ENCODE results near the gene TCF7L1. TPM values are rescaled to one million over a fixed set of nuclear protein-coding genes. Genes with fewer than 3 reads are reported as not detected.
A peak's percentile ranks its signal among the peaks of the same experiment; 100 is the strongest.

The TCF7L1 gene
- polyA plus RNA-seq, 3 donors = 0.05 to 0.09 TPM; not detected in 1

GRCh38 chr2:85307527-85307897, 174.3 kb downstream of the TCF7L1 start:
- Mint-ChIP-seq H3K4me1 (peaks cover 46% of the 10 kb centered on the region), H3K9me3 (no peaks in the 10 kb centered on the region), H3K36me3 (peaks cover 3 to 6% of the 10 kb centered on the region in 2 donors), H3K27me3 (ENCODE audit: low read depth in 3 of 3) (peaks cover 9 to 13% (median 12%) of the 10 kb centered on the region in 3 donors), H3K4me3 (peak overlapping the region; percentile 74 to 80), H3K27ac (peak overlapping the region; percentile 72 to 94 (median 90))
- TF ChIP-seq CTCF (IDR thresholded peaks at IDR 0.05) = no peak
- Histone ChIP-seq H4K20me1 (ENCODE audit: insufficient read depth, low read length) (no peaks in the 10 kb centered on the region), H3K9me3 (replicated peaks in 1 of 2; ENCODE audit: control insufficient read depth in 1 of 2, insufficient read depth in 1 of 2, low read length in 2 of 2) (no peaks in the 10 kb centered on the region), H3K27ac (ENCODE audit: low read depth in 1 of 2, low read length in 2 of 2) (peak overlapping the region; percentile 74 to 77), H3K4me3 (replicated peaks in 1 of 3; ENCODE audit: low read depth in 2 of 3, low read length in 3 of 3) (peak overlapping the region in 2 of 3 experiments; percentile 9 to 54), H3K4me1 (ENCODE audit: control insufficient read depth in 1 of 2, insufficient read depth in 2 of 2, low read length in 2 of 2) (peaks cover 46 to 50% of the 10 kb centered on the region in 2 donors), H3K36me3 (replicated peaks in 1 of 2; ENCODE audit: control insufficient read depth in 1 of 2, insufficient read depth in 2 of 2, low read length in 2 of 2) (peaks cover 0 to 3% of the 10 kb centered on the region in 2 donors), H3K27me3 (ENCODE audit: control insufficient read depth in 2 of 2, insufficient read depth in 2 of 2, low read length in 2 of 2) (no peaks in the 10 kb centered on the region), H3K9ac (ENCODE audit: insufficient read depth, low read length, poor library complexity, severe bottlenecking) (peak overlapping the region; percentile 32), H3K4me2 (replicated peaks; ENCODE audit: extremely low read depth, low read length, poor library complexity, severe bottlenecking) (peak overlapping the region; percentile 62), H2AFZ (ENCODE audit: insufficient read depth, low read depth, low read length, poor library complexity, severe bottlenecking) (peak overlapping the region; percentile 2), H3K79me2 (ENCODE audit: insufficient read depth, low read length) (no peaks in the 10 kb centered on the region)
- DNase-seq = no peak
- intact Hi-C loops (cut with micrococcal nuclease) = no loop called here
- 88% methylated on average over 4 of the region's 9 CpGs for WGBS (ENCODE audit: insufficient coverage)

- Mint-ChIP-seq H3K4me3 (no peak overlapping the region), H3K36me3 (peaks cover 3 to 7% of the 10 kb centered on the region in 2 donors), H3K9me3 (no peaks in the 10 kb centered on the region), H3K4me1 (peaks cover 46% of the 10 kb centered on the region), H3K27me3 (ENCODE audit: low read depth in 3 of 3) (peaks cover 6 to 13% (median 9%) of the 10 kb centered on the region in 3 donors), H3K27ac (peak overlapping the region in 3 of 7 donors; percentile 10 to 61 (median 20))
- intact Hi-C loops (cut with micrococcal nuclease) = no loop called here
- H3K27ac ChIP-seq (ENCODE audit: low read depth in 1 of 2, low read length in 2 of 2) = no peak overlapping the region
- H3K4me3 ChIP-seq (replicated peaks in 1 of 3; ENCODE audit: low read depth in 2 of 3, low read length in 3 of 3) = no peak overlapping the region
- no peak for TF ChIP-seq CTCF (IDR thresholded peaks at IDR 0.05)
- H3K9me3 ChIP-seq (replicated peaks in 1 of 2; ENCODE audit: control insufficient read depth in 1 of 2, insufficient read depth in 1 of 2, low read length in 2 of 2) = no peaks in the 10 kb centered on the region
- H3K36me3 ChIP-seq (replicated peaks in 1 of 2; ENCODE audit: control insufficient read depth in 1 of 2, insufficient read depth in 2 of 2, low read length in 2 of 2) = peaks cover 0 to 4% of the 10 kb centered on the region in 2 donors
- H3K4me2 ChIP-seq (replicated peaks; ENCODE audit: extremely low read depth, low read length, poor library complexity, severe bottlenecking) = peak overlapping the region; percentile 62
- no peak overlapping the region for H2AFZ ChIP-seq (ENCODE audit: insufficient read depth, low read depth, low read length, poor library complexity, severe bottlenecking)
- H3K27me3 ChIP-seq (ENCODE audit: control insufficient read depth in 2 of 2, insufficient read depth in 2 of 2, low read length in 2 of 2) = no peaks in the 10 kb centered on the region
- no peaks in the 10 kb centered on the region for H3K79me2 ChIP-seq (ENCODE audit: insufficient read depth, low read length)
- 93% methylated on average over 2 of the region's 6 CpGs for WGBS (ENCODE audit: insufficient coverage)
- DNase-seq = no peak
- H3K4me1 ChIP-seq (ENCODE audit: control insufficient read depth in 1 of 2, insufficient read depth in 2 of 2, low read length in 2 of 2) = peaks cover 46 to 50% of the 10 kb centered on the region in 2 donors
- H3K9ac ChIP-seq (ENCODE audit: insufficient read depth, low read length, poor library complexity, severe bottlenecking) = no peak overlapping the region
- H4K20me1 ChIP-seq (ENCODE audit: insufficient read depth, low read length) = no peaks in the 10 kb centered on the region
These were observed 175.0 kb downstream of the TCF7L1 start for GRCh38 chr2:85308201-85308600.

Measured in CD14-positive monocyte (primary cell).